Transverse colon (tissue), 4 donors: ENCODE data around the gene OR52E6.

Experiments used
- EP300 ChIP-seq: sonication (generic); formaldehyde crosslinking; IDR thresholded peaks from one replicate; pipeline ENCODE4 v1.6.1; 2017; ENCODE audit warnings: antibody characterized with exemption, low read depth
- POLR2A ChIP-seq: fragments of 450-650 bp; IDR thresholded peaks from one replicate; pipeline ENCODE4 v1.6.1; 2016; ENCODE audit warnings: antibody characterized with exemption, mild to moderate bottlenecking, moderate library complexity
- POLR2AphosphoS5 ChIP-seq, 3 donors: sonication (generic); formaldehyde crosslinking; IDR thresholded peaks; one replicate each; pipeline ENCODE4 v1.6.1; 2016; ENCODE audit warnings: antibody characterized with exemption in 3 of 3
- TF ChIP-seq, protein P1 (sequence below), 5 experiments: fragments of 200-600 bp in 3 of 5; fragments of 450-650 bp in 2 of 5; sonication (generic) in 3 of 5; IDR thresholded peaks; 1 replicate in 2 of 5; 2 replicates in 3 of 5; pipeline ENCODE4 v1.5.1; 2016 to 2017; ENCODE audit warnings: antibody characterized with exemption in 5 of 5, inconsistent platforms in 3 of 5, mild to moderate bottlenecking in 2 of 5, moderate library complexity in 1 of 5

DNA sequence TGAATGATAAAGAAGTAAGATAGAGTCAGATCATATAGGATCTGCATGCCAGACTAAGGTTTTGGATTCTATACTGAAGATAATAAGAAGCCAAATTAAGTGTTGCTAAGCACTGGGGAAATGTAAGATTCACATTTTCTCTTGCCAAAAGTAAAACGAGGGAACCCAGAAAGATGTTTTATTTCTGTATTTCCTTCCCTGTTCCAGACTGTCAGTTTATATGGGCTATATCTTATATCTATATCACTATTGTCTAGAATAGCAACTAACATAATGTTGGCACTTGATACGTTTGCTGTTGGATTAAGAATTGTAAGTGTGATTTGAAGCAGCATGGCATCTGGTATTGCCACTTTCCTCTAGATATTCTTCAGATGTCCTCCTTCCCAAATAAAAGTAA lies 8.3 kb downstream of the OR52E6 start:
- TF ChIP-seq, protein P1, sequence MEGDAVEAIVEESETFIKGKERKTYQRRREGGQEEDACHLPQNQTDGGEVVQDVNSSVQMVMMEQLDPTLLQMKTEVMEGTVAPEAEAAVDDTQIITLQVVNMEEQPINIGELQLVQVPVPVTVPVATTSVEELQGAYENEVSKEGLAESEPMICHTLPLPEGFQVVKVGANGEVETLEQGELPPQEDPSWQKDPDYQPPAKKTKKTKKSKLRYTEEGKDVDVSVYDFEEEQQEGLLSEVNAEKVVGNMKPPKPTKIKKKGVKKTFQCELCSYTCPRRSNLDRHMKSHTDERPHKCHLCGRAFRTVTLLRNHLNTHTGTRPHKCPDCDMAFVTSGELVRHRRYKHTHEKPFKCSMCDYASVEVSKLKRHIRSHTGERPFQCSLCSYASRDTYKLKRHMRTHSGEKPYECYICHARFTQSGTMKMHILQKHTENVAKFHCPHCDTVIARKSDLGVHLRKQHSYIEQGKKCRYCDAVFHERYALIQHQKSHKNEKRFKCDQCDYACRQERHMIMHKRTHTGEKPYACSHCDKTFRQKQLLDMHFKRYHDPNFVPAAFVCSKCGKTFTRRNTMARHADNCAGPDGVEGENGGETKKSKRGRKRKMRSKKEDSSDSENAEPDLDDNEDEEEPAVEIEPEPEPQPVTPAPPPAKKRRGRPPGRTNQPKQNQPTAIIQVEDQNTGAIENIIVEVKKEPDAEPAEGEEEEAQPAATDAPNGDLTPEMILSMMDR (IDR thresholded peaks at IDR 0.05): no peak
- TF ChIP-seq POLR2A: no peak
- no peak for TF ChIP-seq POLR2AphosphoS5 (IDR thresholded peaks at IDR 0.05)
- no peak for TF ChIP-seq EP300
